Measurements from ENCODE around the gene GTPBP1. TPM values are rescaled to one million over a fixed set of nuclear protein-coding genes. Genes with fewer than 3 reads are reported as not detected.

Gene GTPBP1
- polyA plus RNA-seq, 1 of the 3 experiments (the other 2 are of a cell fraction), result 15.2 TPM

GRCh38 chr22:38727123-38727522 is 21.4 kb downstream of the GTPBP1 start:
- H3K4me2 ChIP-seq, result no peak overlapping the region
- H3K4me3 ChIP-seq (ENCODE audit: low read depth in 2 of 2, low read length in 1 of 2), result no peak overlapping the region
- CTCF ChIA-PET, result no interaction called here
- H3F3A ChIP-seq (replicated peaks; ENCODE audit: insufficient read depth), result no peaks in the 10 kb centered on the region
- peaks cover 0 to 38% of the 10 kb centered on the region in 2 experiments for H3K36me3 ChIP-seq (replicated peaks in 1 of 2; ENCODE audit: control insufficient read depth in 1 of 2, insufficient read depth in 2 of 2, low read length in 1 of 2)
- no peaks in the 10 kb centered on the region for H3K79me2 ChIP-seq (ENCODE audit: insufficient read depth)
- H4K20me1 ChIP-seq (ENCODE audit: insufficient read depth), result no peaks in the 10 kb centered on the region
- no peaks in the 10 kb centered on the region for H3K27me3 ChIP-seq (ENCODE audit: insufficient read depth)
- H2AFZ ChIP-seq (ENCODE audit: low read depth), result no peak overlapping the region
- H3K9me2 ChIP-seq, result no peaks in the 10 kb centered on the region
- no peaks in the 10 kb centered on the region for H3K9me3 ChIP-seq
- POLR2A ChIA-PET, result no interaction called here
- TF ChIP-seq FOSL2 (IDR thresholded peaks at IDR 0.05; ENCODE audit: borderline replicate concordance, low read depth) (no peak), CTCF (IDR thresholded peaks at IDR 0.05) (no peak), MEF2A (IDR thresholded peaks at IDR 0.05; ENCODE audit: borderline replicate concordance, low read depth) (no peak), REST (IDR thresholded peaks at IDR 0.05; ENCODE audit: low read depth, low read length) (no peak), ELF1 (IDR thresholded peaks at IDR 0.05) (no peak), GABPA (IDR thresholded peaks at IDR 0.05; ENCODE audit: low read depth) (no peak), JUND (IDR thresholded peaks at IDR 0.05) (no peak), SMC3 (IDR thresholded peaks at IDR 0.05; ENCODE audit: low read depth, low read length) (no peak), IRF3 (IDR thresholded peaks at IDR 0.05; ENCODE audit: low read depth, low read length) (no peak), MAX (IDR thresholded peaks at IDR 0.05; ENCODE audit: low read depth) (no peak)
- H3K9ac ChIP-seq, result no peak overlapping the region
- H3K4me1 ChIP-seq (ENCODE audit: control insufficient read depth in 1 of 2, insufficient read depth in 2 of 2, low read depth in 1 of 2, low read length in 1 of 2), result no peaks in the 10 kb centered on the region
- 100% methylated on average over 1 of the region's 12 CpGs for WGBS (ENCODE audit: low lambda C conversion rate)
- H3K27ac ChIP-seq (ENCODE audit: low read depth in 2 of 2, low read length in 1 of 2), result no peak overlapping the region
- no peak for DNase-seq
